SJSA1 (cell line): ENCODE measurements around the gene RGMA. TPM values are rescaled to one million over a fixed set of nuclear protein-coding genes. Genes with fewer than 3 reads are reported as not detected.

ENCODE experiments used
- DNase-seq, 2 experiments: peaks; one replicate each; pipeline ENCODE4 v3.0.0-alpha.2; 2015 to 2020; ENCODE audit warnings: low spot score in 2 of 2, low read depth in 1 of 2
- H3K27ac ChIP-seq: fragments of 250-450 bp; sonication (Bioruptor Pico); 2 replicates; pipeline ENCODE4 v1.5.1; 2020; ENCODE audit warnings: mild to moderate bottlenecking, moderate library complexity
- H3K27me3 ChIP-seq: fragments of 250-450 bp; sonication (Bioruptor Pico); replicated peaks from 2 replicates; pipeline ENCODE4 v1.5.1; 2020; ENCODE audit warnings: mild to moderate bottlenecking, moderate library complexity
- H3K36me3 ChIP-seq: fragments of 250-450 bp; sonication (Bioruptor Pico); 2 replicates; pipeline ENCODE4 v1.5.1; 2020; ENCODE audit warnings: mild to moderate bottlenecking
- H3K4me1 ChIP-seq: fragments of 250-450 bp; sonication (Bioruptor Pico); replicated peaks from 2 replicates; pipeline ENCODE4 v1.6.1; 2021; ENCODE audit warnings: mild to moderate bottlenecking
- H3K4me3 ChIP-seq: fragments of 250-450 bp; sonication (Bioruptor Pico); 2 replicates; pipeline ENCODE4 v1.5.1; 2020; ENCODE audit warnings: mild to moderate bottlenecking
- H3K9me3 ChIP-seq: fragments of 250-450 bp; sonication (Bioruptor Pico); replicated peaks from 2 replicates; pipeline ENCODE4 v1.5.1; 2020; ENCODE audit warnings: mild to moderate bottlenecking
- total RNA-seq: library from RNA; depleted of rRNA; stranded (reverse); fragments of >200 nt; shearing (Covaris generic); gene quantifications from 2 replicates; pipeline ENCODE4 v1.2.3, GENCODE V29; 2014

The RGMA gene
- total RNA-seq, 1 experiment from 2014 or later, result 3.6 TPM

GRCh38 chr15:93028111-93028631 is 60.8 kb downstream of the RGMA start:
- Histone ChIP-seq H3K4me1 (peaks cover 13% of the 10 kb centered on the region), H3K4me3 (no peak overlapping the region), H3K36me3 (peaks cover 57% of the 10 kb centered on the region), H3K27me3 (no peaks in the 10 kb centered on the region), H3K9me3 (no peaks in the 10 kb centered on the region), H3K27ac (no peak overlapping the region; the same call in 1 of the 2 replicates)
- DNase-seq, result no peak

- H3K4me1 ChIP-seq, result peaks cover 13% of the 10 kb centered on the region
- H3K27me3 ChIP-seq, result no peaks in the 10 kb centered on the region
- no peak overlapping the region for H3K4me3 ChIP-seq
- H3K36me3 ChIP-seq, result peaks cover 65% of the 10 kb centered on the region
- DNase-seq, result no peak
- H3K27ac ChIP-seq, result no peak overlapping the region
- H3K9me3 ChIP-seq, result no peaks in the 10 kb centered on the region
These were observed 61.6 kb downstream of the RGMA start for GRCh38 chr15:93027413-93027812.

GRCh38 chr15:93026380-93026817 is 62.6 kb downstream of the RGMA start:
- H3K27ac ChIP-seq, result no peak overlapping the region
- H3K36me3 ChIP-seq, result peaks cover 75% of the 10 kb centered on the region
- no peak for DNase-seq
- no peak overlapping the region for H3K4me3 ChIP-seq
- no peaks in the 10 kb centered on the region for H3K27me3 ChIP-seq
- H3K4me1 ChIP-seq, result peaks cover 13% of the 10 kb centered on the region
- H3K9me3 ChIP-seq, result no peaks in the 10 kb centered on the region

- Histone ChIP-seq H3K9me3 (no peaks in the 10 kb centered on the region), H3K36me3 (peaks cover 83% of the 10 kb centered on the region), H3K4me3 (no peak overlapping the region), H3K27ac (no peak overlapping the region), H3K27me3 (no peaks in the 10 kb centered on the region), H3K4me1 (peaks cover 9% of the 10 kb centered on the region)
- no peak for DNase-seq
These were observed 63.4 kb downstream of the RGMA start for GRCh38 chr15:93025625-93025982.

GRCh38 chr15:93024716-93025624 is 64.0 kb downstream of the RGMA start:
- no peak overlapping the region for H3K4me3 ChIP-seq
- DNase-seq, result no peak
- peaks cover 6% of the 10 kb centered on the region for H3K4me1 ChIP-seq
- no peaks in the 10 kb centered on the region for H3K27me3 ChIP-seq
- no peak overlapping the region for H3K27ac ChIP-seq
- H3K36me3 ChIP-seq, result peaks cover 89% of the 10 kb centered on the region
- H3K9me3 ChIP-seq, result no peaks in the 10 kb centered on the region

GRCh38 chr15:93024293-93024692 is 64.7 kb downstream of the RGMA start:
- Histone ChIP-seq H3K9me3 (no peaks in the 10 kb centered on the region), H3K27ac (no peak overlapping the region), H3K4me1 (peaks cover 6% of the 10 kb centered on the region), H3K36me3 (peaks cover 96% of the 10 kb centered on the region), H3K4me3 (no peak overlapping the region), H3K27me3 (no peaks in the 10 kb centered on the region)
- no peak for DNase-seq

- no peaks in the 10 kb centered on the region for H3K4me1 ChIP-seq
- no peak for DNase-seq
- no peak overlapping the region for H3K27ac ChIP-seq
- no peaks in the 10 kb centered on the region for H3K27me3 ChIP-seq
- no peak overlapping the region for H3K4me3 ChIP-seq
- H3K36me3 ChIP-seq, result peaks cover 96% of the 10 kb centered on the region
- H3K9me3 ChIP-seq, result no peaks in the 10 kb centered on the region
These were observed 67.8 kb downstream of the RGMA start for GRCh38 chr15:93020976-93021772.

GRCh38 chr15:93019971-93020370 is 69.0 kb downstream of the RGMA start:
- H3K4me1 ChIP-seq, result no peaks in the 10 kb centered on the region
- H3K4me3 ChIP-seq, result no peak overlapping the region
- no peaks in the 10 kb centered on the region for H3K27me3 ChIP-seq
- no peak overlapping the region for H3K27ac ChIP-seq
- H3K36me3 ChIP-seq, result peaks cover 96% of the 10 kb centered on the region
- DNase-seq, result no peak
- H3K9me3 ChIP-seq, result no peaks in the 10 kb centered on the region

- Histone ChIP-seq H3K36me3 (peaks cover 96% of the 10 kb centered on the region), H3K9me3 (no peaks in the 10 kb centered on the region), H3K4me3 (no peak overlapping the region), H3K27me3 (no peaks in the 10 kb centered on the region), H3K27ac (no peak overlapping the region), H3K4me1 (no peaks in the 10 kb centered on the region)
- no peak for DNase-seq
These were observed 69.9 kb downstream of the RGMA start for GRCh38 chr15:93019090-93019489.

GRCh38 chr15:93018574-93018973 is 70.4 kb downstream of the RGMA start:
- no peak overlapping the region for H3K27ac ChIP-seq
- no peak overlapping the region for H3K4me3 ChIP-seq
- H3K4me1 ChIP-seq, result no peaks in the 10 kb centered on the region
- DNase-seq, result no peak
- H3K36me3 ChIP-seq, result peaks cover 94% of the 10 kb centered on the region
- no peaks in the 10 kb centered on the region for H3K27me3 ChIP-seq
- no peaks in the 10 kb centered on the region for H3K9me3 ChIP-seq

- DNase-seq, result no peak
- Histone ChIP-seq H3K4me1 (no peaks in the 10 kb centered on the region), H3K9me3 (no peaks in the 10 kb centered on the region), H3K36me3 (peaks cover 94% of the 10 kb centered on the region), H3K27me3 (no peaks in the 10 kb centered on the region), H3K4me3 (no peak overlapping the region), H3K27ac (no peak overlapping the region)
These were observed 71.5 kb downstream of the RGMA start for GRCh38 chr15:93017526-93017925.

GRCh38 chr15:93012786-93013185 is 76.2 kb downstream of the RGMA start:
- Histone ChIP-seq H3K27me3 (no peaks in the 10 kb centered on the region), H3K36me3 (peaks cover 94% of the 10 kb centered on the region)
- no peak for DNase-seq

GRCh38 chr15:93007994-93008393 is 81.0 kb downstream of the RGMA start:
- H3K27me3 ChIP-seq, result no peaks in the 10 kb centered on the region
- H3K4me1 ChIP-seq, result no peaks in the 10 kb centered on the region
- H3K27ac ChIP-seq, result no peak overlapping the region
- H3K36me3 ChIP-seq, result peaks cover 96% of the 10 kb centered on the region
- no peak overlapping the region for H3K4me3 ChIP-seq
- DNase-seq, result no peak
- no peaks in the 10 kb centered on the region for H3K9me3 ChIP-seq

More at GRCh38 chr15:93012786-93013185, 76.2 kb downstream of the RGMA start:
- Histone ChIP-seq H3K9me3 (no peaks in the 10 kb centered on the region), H3K4me3 (no peak overlapping the region), H3K4me1 (no peaks in the 10 kb centered on the region), H3K27ac (no peak overlapping the region)

- H3K27ac ChIP-seq, result no peak overlapping the region
- H3K9me3 ChIP-seq, result no peaks in the 10 kb centered on the region
- no peaks in the 10 kb centered on the region for H3K27me3 ChIP-seq
- peaks cover 96% of the 10 kb centered on the region for H3K36me3 ChIP-seq
- DNase-seq, result no peak
- no peaks in the 10 kb centered on the region for H3K4me1 ChIP-seq
- H3K4me3 ChIP-seq, result no peak overlapping the region
These were observed 83.9 kb downstream of the RGMA start for GRCh38 chr15:93005133-93005532.
